Measurements from ENCODE around the gene MB.

GRCh38 chr22:35582218-35582860, 34.8 kb downstream of the MB start:
- TF ChIP-seq CTCF (IDR thresholded peaks at IDR 0.05) (no peak), POLR2A (IDR thresholded peaks at IDR 0.05) (no peak)
